ENCODE data around the gene VPS54.

VPS54 gene

DNA sequence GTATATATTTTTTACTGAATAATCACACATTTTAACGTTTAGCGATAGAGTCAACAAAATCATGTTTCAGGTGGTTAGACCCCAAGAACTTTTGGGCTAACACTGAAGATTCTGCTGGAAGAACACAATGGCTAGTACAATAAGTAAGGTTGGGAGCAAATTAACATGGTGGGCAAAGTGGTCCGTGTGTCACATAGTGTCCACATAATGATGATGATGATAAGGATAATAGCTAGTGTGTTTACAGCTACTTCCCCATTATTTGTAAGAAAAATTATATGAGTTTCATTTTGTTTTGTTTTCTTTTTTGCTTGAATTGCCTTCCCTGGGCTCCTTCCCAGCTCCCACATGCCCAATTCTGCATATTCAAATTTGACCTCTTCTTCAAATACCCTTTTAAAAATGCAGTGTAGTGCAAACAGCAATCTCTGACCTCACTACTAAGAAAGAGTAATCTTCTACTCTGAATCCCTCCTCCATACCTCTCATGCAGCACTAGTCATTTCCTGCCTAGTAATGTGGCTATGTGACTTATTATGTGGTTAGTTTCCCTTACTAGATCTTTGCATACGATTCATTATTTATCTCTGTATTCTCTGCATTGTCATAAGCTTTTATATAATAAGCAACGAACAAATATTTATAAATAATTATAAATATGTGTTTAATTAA lies 16.9 kb upstream of the VPS54 start:
- no peak overlapping the region for H3K4me3 ChIP-seq (replicated peaks; ENCODE audit: low read depth, low read length)
- TF ChIP-seq CTCF (IDR thresholded peaks at IDR 0.05; ENCODE audit: low read length, missing control alignments), result no peak
- peak; percentile 73 for DNase-seq (ENCODE audit: low read depth)

DNA sequence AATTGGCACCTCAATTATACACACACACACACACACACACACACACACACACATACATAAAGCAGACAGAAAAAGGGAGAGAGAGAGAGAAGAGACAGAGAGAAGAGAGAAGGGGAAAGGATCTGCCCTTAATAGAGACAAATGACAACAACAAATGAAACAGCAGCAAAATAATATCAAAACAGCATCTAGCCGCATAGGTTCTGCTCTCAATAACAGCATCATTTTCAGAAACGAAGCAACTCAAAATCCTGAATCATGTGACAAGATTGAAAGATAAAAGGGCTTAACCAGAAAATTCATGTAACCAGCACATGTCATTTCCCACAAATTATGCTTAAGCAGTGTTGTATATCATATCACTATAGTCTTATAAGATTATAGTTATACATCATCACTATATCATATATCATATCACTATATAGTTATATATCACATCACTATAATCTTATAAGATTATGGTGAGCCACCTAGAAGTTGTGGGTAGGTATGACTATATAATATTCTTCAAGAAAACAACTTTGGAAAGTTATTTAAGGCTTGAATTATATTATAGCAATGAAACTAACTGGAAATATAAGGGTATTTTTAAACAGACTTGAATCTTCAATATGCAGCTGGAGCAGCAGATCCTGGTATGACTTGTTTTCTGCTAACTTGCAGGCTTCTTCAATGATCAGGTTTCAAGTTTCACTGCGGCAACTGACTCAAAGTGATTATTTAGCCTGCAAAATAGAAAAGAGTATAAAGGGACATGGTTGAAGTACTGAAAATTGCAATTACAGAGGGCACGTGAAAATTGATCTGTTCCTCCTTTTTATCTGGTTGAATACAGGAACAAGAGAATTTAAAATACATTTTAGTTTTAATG lies 16.1 kb upstream of the VPS54 start:
- no peak for DNase-seq (ENCODE audit: low read depth)
- H3K4me3 ChIP-seq (replicated peaks; ENCODE audit: low read depth, low read length), result no peak overlapping the region
- no peak for TF ChIP-seq CTCF (IDR thresholded peaks at IDR 0.05; ENCODE audit: low read length, missing control alignments)

GRCh38 chr2:64029116-64029665 lies 10.0 kb upstream of the VPS54 start:
- DNase-seq (ENCODE audit: low read depth), result no peak
- TF ChIP-seq CTCF (IDR thresholded peaks at IDR 0.05; ENCODE audit: low read length, missing control alignments), result no peak
- H3K4me3 ChIP-seq (replicated peaks; ENCODE audit: low read depth, low read length), result no peak overlapping the region

DNA sequence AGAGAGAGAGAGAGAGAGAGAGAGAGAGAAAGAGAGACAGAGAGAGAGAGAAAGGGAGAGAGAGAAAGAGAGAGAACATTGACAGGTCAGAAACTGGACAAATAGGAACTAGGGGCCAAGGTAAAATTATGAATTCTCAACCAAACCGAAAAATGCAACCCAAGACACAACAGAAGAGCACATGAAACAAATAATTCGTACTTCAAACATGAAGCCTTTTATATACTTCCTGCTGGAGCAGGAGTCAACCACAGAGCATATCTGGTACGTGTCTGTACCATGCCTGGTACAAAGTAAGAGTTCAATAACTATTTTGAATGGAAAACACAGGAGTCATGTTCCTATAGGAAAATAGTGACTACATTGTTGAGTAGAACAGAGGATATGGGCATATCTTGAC lies 6.5 kb upstream of the VPS54 start:
- H3K4me3 ChIP-seq (replicated peaks; ENCODE audit: low read depth, low read length), result no peak overlapping the region
- DNase-seq (ENCODE audit: low read depth), result no peak
- no peak for TF ChIP-seq CTCF (IDR thresholded peaks at IDR 0.05; ENCODE audit: low read length, missing control alignments)

DNA sequence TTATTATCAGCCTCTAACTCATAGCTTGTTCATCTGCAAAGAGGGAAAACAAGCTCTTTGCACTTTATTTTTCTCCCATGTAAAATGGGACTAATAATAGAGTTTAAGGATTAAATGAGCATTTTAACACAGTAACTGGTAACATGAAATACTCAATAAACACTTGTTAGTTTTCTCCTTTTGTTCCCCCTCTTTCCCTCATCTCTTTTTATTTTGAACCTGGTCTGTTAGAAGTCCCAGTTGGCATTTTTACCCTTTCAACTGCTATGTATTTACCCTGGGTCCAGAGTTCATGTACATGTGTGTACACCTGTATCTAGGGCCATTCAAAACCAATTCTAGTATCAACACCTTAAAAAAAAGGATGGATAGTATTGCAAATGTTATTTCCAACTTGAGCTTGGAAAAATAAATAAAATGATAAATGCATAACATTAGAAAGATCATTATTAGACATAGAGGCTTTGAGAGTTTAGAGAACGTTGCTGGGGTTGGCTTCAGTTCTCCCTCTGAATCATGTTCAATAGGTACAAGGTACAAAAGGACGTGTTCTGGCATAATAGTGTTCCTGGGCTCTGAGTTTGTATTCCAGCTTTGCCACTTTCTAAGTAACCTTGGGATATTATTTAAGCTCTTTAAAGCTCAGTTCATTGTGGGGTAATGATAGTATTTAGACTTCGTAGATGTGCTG lies 5.2 kb upstream of the VPS54 start:
- no peak overlapping the region for H3K4me3 ChIP-seq (replicated peaks; ENCODE audit: low read depth, low read length)
- no peak for TF ChIP-seq CTCF (IDR thresholded peaks at IDR 0.05; ENCODE audit: low read length, missing control alignments)

GRCh38 chr2:64023485-64024258 lies 4.4 kb upstream of the VPS54 start:
- no peak for TF ChIP-seq CTCF (IDR thresholded peaks at IDR 0.05; ENCODE audit: low read length, missing control alignments)
- no peak for DNase-seq (ENCODE audit: low read depth)
- no peak overlapping the region for H3K4me3 ChIP-seq (replicated peaks; ENCODE audit: low read depth, low read length)

More for the DNA sequence above, 5.2 kb upstream of the VPS54 start:
- no peak for DNase-seq (ENCODE audit: low read depth)
